NCI-H226 (cell line): ENCODE measurements around the gene BCAS1.
"Not testable (repeated sequence)": the region's sequence is repeated elsewhere in the genome, so short reads cannot be mapped to it uniquely, and the experiment has no call there.

ENCODE experiments used
- DNase-seq: peaks from one replicate; pipeline ENCODE4 v3.0.0-alpha.2; 2015

The BCAS1 gene

DNA sequence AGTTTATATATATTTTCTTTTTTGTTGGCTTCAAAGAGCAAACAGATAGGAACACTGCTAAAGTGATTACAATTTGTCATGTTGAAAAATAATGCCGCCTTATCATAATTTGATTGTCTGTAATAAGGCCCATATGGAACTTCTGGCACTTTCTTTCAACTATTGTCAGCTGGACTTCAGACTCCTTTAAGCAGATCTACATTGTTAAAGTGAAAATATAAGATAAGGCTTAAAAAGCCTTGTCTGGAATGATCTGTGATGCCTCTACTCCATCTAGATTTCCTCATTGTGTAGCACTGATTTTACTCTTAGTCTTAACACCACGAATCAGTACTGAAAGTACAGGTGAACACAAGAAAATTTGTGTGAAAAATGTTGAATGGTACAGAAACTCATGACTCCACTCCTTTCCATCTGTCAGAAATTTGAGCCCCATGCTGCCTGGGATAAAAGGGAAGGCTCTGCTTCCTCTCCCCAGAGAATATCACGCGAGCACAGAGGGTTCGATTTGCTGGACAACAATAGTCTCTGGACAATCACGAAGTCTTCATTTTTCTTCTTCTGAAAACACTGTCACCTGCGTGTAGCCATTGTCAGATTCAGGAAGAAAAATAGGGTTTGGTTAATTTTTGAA is 56.0 kb downstream of the BCAS1 start:
- no peak for DNase-seq

DNA sequence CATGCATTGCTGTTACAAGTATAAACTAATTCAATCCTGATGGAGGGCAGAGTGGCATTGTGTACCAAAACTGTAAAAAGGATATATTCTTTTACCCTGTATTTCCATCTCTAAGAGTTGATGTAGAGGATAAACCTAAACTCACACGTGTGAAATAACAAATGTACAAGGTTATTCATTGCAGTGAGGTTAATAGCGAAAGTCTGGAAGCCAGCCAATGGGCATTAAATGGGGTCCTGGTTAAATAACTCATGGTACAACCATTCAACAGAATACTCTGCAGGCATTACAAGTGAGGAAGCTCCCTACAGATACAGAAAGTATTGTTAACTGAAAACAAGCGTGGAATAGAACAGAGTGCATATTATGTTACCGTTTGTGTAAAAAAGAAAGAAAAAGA is 56.9 kb downstream of the BCAS1 start:
- no peak for DNase-seq

DNA sequence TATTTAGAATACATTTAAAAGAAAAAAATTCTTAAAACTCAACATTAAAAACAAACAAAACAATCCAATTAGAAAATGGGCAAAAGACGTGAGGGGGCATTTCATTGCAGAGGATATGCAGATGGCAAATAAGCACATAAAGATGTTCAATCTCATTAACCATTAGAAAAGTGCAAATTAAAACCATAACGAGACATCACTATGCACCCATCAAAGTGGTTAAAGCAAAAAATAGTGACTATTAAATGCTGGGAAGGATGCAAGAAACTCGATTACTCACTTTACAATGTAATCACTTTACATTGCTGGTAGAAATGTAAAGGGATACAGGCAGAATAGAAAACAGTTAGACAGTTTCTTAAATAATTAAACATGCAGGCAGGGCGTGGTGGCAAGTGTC is 59.0 kb downstream of the BCAS1 start:
- DNase-seq = no peak

DNA sequence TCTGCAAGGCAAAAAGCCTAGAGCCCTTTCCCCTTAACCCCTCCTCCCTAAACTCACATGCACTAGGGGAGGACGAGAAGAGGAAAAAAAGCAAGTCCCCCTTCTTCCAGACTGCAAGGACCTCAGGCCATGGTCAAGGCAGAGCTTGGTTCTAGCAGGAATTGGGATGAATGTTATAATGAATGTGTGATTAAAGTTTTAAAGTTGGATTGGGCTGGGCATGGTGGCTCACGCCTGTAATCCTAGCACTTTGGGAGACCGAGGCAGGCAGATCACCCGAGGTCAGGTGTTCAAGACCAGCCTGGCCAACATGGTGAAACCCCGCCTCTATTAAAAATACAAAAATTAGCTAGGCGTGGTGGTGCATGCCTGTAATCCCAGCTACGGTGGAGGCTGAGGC is 64.2 kb downstream of the BCAS1 start:
- DNase-seq = not testable (repeated sequence)

DNA sequence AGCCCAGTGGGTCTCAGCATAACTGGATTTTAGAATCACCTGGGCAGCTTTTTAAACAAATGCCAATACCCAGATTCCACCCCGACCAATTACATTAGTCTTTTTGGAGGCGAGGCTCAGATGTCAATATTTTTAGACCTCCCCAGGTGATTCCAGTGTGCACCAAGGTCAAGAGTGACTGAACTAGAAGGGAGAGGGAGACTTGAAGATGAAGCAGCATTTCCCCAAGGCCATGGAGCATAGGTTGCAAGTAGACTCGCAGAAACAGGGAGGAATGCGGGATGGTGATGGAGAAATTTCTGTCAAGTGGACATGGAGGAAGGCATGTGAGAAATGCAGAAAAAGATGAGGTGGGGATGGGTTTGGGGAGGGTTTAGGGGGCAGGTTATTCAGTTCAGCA is 64.9 kb downstream of the BCAS1 start:
- no peak for DNase-seq

DNA sequence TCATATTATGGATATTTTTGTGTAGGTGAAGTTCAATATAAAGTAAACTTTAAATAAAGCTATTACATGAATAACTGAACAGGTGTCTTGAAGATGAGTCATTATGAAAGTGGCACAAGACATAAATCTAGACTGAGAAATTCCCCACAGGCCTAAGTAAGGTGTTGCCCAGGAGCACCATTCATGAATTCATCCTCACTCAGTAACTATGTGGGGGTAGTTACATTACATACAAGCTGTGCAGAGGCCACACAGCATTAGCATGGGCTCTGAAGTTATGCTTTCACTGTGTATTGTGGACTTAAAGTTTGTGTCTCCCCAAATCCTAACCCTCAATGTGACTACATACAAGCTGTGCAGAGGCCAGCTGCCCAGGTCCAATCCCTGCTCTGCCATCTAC is 65.9 kb downstream of the BCAS1 start:
- no peak for DNase-seq

DNA sequence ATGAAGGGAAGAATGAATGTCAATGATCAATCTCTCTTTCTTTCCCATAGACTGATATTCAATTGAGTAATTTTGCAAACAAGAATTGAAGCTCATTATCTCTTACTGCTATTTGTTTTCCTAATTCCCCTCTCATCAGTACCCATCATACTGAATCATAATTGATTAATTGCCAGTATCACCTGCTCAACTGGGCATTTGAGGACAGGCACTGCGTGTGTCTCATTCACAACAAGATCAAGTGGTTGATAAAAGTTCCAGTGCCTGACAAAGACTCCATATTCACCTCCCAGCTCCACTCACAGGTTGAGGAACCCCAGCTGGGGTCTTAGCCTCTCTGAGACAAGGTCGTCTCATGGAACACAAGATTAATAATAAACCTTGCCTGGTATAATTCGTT is 67.7 kb downstream of the BCAS1 start:
- DNase-seq = no peak

DNA sequence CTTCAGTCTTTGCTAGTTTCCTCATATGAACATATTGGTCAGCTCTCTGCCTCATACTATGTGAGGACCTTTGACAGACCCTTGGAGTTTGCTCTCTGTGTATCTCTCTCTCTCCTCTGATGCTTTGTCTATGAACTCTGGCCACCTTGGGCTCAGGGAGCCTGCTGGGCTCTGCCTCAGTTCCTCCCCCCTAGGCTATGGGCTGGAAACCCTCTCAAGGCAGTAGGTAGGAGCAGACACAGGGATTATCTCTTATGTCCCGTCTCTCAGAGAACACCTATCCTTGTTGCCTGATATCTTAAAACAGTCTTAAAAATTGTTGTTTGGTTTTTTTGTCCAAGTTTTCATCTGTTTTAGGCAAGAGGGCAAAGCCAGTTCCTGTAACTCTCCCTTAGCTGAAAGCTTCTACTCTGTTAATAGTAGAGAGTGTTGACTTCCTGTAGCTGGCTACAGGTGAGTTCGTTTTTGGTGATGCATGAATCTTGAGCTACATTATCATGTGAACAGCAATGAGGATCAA is 68.3 kb downstream of the BCAS1 start:
- no peak for DNase-seq

DNA sequence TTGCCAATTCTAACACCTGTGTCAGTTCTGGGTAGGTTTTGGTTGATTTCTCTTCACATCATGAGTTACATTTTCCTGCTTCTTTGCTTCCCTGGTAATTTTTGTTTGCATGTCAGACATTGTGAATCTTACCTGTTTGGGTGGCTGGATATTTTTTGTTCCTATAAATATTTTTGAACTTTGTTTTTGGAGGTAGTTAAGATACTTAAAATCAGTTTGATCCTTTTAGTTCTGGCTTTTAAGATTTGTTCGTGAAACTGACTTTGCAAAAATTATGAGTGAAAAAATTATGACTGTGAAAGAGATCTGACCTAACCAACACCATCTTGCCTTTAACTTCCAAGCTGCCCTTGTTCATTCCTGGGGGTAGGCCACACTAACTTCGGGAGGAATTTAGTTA is 69.5 kb downstream of the BCAS1 start:
- DNase-seq = no peak

DNA sequence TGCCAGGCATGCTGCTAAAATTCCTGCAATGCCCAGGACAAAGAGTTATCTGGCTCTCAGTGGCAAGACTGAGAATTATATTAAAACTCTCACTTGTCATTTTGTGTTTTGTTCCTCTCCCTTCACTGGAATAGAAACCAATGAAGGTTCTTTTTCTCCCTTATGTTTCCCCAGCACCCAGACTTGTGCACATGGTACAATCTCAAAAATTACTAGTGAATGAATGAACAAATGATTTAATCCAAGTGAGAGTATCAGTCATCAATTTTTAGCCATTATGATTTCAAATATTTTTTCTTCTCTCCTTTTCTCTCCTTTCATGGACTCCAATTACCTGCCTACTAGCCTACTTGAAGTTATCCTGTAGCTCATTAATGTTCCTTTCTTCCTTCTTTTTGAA is 70.1 kb downstream of the BCAS1 start:
- no peak for DNase-seq

DNA sequence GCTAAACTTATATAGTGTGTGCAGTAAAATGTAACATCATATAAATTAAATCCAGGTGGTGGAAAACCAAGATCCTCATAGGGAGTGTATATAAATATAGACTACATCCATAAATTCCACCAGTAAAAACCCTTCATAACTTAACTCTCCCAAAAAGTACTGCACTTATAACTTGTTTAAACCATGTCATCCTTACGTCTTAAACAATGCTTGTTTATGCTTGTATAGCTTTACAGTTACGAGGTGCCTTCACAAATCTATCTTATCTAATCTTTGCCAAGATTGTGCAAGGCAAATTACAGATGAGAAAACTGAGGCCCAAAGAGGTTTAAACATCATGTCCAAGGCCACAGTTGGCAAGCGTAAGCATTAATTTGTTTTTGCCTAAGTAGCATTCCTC is 71.3 kb downstream of the BCAS1 start:
- no peak for DNase-seq

DNA sequence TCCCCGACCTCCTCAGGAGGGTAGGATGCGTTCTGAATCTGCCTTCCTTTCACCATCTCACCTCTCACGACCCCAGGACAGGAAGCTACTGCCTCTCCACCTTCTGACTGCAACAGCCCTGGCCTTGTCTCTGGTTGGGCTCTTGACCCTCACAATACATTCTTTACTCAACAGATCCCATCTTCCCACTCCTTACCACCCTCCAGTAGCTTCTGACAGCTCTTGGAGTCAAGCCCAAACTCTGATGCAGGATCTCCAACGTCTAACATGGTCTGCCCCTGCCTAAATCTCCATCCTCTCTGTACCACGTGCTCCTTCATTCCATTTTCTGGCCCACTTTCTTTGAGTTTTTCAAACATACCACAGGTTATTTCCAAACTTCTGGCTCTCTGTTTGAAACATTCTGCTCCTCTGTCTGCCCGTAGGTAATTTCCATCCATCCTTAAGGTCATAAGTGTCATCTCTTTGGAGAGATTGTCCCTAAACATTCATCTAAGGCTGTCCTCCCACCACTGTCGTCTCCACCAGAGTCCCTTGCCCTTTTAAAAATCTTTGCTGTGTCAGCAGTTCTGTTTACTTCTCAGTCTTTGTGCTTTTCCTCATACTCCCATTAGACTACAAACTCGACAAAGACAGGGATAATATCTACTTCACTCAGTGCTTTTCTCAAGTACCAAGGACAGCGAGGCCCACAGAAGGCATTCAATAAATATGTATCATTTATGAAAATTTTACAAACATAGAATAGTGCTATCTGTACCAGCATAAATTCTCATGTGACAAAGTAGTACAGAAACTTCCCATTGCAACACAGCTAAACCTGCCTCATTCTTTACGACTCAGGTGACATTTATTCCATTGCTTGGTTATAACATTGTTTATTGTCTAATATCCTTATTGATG is 73.6 kb downstream of the BCAS1 start:
- DNase-seq = no peak

DNA sequence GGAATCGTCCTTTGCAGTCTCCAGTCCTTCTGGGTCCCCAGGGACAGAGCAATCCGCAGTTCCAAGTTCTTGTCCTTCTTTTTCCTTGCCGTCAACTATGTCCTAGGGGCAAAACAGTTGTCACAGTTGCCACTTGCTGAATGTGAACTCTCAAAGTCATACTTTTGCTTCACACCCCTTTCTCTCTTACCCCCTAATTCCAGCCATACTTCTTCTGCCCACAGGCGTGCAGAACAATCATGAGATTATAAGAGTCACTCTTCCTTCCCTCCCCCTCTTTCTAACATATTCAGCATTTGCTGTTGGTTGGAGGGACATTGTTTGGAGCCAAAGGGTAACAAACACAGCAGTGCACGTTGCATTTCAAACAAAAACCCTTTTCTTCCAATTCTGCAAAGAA is 74.4 kb downstream of the BCAS1 start:
- DNase-seq = no peak

DNA sequence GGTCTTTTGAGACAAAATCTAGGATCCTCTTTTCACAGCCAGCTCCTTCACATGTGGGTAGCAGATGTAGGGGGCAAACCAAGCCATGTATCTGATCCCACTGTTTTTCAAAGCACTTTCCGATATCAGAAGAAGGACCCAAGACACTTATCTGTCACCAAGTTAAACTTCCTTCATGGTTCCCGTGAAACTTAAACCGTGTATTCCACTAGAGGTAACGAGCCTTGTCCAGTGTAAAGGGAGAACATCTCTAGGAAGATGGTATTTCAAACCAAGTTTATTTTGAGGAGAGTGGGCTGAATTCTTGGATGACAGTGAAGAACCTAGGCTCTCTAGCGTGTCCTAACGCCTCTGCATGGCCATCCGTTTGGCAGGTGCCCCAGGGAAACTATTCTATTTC is 76.3 kb downstream of the BCAS1 start:
- no peak for DNase-seq

DNA sequence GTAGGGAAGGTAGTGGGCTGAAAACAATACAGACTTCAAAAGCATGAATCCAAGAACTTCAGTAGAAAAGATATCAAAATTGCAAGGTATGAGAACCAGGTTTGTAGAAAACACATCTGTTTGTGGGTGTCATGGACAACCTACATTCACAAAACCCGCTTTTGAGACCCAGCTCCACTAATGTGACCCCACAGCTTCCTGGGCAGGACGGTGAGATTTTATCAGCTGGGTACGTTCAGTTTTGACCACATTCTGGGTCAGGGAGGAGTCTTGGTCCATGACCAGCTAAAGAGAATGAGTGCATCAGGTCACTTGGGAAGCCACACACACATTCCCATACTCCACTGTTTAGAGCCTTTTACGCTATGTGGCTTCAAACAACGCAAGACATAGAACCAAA is 77.1 kb downstream of the BCAS1 start:
- no peak for DNase-seq

DNA sequence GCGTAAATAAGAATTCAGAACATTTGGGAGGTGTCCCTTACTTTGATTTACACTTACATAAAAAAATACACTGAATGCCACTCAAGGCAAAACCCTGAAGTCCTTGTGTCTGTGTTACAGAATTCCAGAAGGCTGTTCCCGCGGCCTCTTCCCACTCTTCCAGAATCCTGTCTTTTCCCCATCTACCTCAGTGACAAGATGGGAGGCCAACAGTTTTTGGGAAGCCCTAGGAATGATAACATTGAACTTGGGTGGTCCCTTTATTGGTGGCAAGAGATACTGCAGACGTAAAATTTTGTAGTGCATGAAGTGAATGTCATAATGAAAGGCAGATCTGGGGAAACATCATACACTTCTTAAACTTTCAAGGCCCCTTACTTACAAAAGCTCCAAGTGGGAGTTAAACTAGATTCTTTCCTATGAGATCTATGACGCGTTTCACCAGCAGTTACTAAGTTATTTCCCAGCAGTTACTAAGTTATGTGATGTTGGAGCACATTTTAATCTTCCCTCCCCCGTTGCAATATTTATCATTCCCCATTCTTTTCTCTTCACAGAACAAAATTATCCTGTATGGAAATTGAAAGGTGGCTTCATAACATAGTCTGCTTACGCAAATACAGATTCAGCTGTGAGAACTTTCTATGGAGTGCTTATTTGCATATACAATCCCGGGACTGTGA is 79.5 kb downstream of the BCAS1 start:
- no peak for DNase-seq

DNA sequence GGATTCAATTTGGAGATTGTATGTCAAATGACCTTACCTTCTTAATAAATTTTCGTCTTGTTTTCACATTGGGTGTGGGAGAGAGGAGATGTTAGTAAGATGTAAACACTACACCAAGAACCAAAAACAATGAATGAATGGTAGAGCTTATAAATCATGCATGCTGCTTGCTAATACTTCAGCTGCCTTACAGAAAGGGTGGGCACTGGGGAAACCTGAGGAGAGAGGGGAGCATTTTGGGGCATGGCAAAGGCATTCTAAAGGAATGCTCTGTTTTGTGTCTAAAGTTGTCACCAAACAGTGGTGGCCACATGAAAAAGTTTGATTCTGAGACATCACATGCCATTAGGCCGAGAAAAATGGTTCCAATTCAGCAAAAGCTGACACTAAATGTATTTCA is 80.4 kb downstream of the BCAS1 start:
- no peak for DNase-seq

DNA sequence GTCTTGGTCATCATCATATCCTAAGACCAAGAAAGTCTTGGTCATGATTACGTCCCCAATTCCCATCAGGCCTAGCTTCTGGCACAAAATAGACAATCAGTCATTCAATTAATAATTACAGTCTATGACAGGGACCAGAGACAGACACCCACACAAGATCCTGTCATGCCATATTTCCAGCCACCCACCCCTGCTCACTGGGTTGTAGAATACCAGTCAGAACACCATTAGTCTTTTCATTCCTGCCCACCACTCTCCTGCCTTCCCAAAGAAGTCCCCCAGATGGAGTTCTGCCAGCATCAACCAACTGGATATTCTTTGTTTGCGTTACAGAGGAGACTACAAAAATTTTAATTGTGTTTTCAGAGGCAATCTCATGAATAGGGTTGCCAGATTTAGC is 81.0 kb downstream of the BCAS1 start:
- DNase-seq = no peak

DNA sequence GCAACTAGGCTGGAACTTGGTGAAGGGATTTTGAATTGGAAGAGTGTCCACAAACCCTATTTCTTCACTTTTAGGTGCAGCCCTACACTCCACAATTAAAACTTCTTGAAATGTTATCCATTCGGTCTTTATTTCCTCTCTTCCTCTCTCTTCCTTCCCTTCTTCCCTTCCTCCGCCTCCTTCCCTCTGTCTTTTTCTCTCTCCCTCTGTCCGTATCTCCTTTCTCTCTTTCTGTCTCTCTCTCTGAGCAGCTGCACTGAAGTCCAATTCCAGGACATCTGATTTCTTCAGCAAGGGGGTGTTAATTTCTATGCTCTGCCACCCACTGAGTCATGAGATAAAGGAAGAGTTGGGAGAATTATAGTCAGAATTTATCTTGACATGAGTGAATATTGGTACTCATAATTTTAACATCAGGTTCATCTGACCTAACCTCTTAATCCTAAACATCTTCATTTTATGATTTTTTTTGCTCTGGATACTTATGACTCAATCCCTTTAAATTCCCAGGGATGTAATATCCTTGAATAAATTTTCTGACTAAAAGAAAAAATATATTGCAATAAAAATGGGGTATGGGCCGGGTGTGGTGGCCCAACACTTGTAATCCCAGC is 84.2 kb downstream of the BCAS1 start:
- no peak for DNase-seq

DNA sequence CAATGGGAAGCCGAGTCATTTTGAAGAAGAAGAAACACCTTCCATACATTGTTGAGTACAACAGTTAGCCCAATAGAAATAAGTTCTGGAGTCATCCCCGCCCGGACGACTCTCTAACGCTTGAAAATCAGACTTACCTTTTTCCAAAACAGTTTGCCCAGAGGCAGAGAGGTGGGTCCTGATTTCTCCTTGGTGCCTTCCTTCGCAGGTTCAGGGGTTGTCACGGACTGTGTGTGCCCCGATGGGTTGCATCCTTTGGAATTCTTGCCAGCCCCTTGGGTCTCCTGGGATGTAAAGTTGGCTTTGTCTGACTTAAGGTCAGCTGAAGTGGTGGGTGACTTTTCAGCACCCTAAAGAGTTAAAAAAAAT is 85.3 kb downstream of the BCAS1 start:
- no peak for DNase-seq

DNA sequence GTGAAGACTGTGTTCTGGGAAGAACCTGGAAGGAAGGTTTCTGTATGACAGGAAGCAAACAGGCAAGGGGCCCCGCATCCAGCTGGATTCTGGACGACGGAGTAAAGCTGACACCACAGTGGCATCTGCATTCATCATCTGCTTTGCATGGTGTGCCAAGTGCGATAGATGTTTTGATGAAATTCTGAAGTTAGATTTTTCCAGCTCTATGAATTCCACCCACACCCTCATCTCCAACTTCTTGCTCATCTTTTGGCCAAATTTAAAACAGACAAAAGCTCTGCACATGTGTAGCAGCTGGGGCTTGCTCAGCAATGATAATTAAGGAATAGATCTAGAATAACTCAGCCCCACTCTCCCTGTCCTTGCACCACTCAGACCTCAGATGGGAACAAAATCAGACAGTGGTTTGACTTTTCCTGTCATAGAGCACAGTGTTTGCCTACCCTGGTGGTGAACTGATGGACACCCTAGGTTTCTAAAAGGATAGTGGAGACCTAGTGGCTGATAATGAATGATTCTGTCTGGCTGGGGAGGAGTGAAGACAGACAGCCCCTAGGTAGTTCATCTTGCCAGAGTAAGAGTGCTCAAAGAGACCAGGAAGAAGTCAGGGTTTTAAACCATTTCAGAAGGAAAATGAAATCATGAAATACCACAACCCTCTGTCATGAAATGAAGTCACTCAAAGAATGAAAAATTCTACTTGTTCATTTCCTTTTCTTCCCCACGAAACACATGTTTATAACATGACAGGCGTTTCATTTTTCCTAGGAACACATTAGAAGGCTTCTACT is 85.8 kb downstream of the BCAS1 start:
- no peak for DNase-seq

DNA sequence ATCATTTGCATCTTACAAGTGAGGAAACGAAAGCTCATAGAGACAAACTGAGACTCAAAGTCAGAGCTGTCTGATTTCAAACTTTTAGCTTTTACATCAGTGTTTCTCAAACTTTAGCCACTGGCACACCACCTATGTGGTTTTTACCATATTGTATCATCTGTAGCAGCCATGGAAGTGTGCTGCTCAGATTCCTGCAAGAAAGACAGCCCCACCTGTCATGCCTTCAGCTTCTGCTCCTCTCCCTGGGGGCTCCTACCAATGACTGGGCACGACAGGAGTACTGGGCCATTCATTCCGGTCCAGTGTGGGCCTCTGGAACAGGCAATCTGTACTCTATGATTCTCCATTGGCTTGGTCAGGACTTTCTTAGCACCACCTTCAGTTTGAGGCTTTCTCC is 87.0 kb downstream of the BCAS1 start:
- no peak for DNase-seq

DNA sequence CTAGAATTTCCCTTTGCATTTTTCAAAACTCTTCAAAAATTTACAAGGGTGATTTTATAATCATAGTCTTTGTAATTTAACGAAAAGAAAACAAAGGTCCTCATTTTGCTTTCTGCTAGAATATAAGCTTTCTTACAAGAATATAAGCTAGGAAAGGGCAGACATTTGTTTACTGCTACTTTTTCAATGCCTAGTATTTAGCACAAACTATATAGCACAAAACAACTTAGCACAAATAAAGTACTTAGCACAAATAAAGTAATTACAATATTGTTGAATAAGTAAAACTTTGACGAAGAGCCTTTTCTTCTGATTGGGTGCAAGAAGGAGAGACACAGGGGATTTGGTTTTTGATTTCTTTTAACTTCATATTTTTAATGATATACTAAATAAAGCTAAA is 87.8 kb downstream of the BCAS1 start:
- DNase-seq = no peak
